Cardiac fibroblast (primary cell): ENCODE results near the gene CST7.

Experiments used
- DNase-seq, 2 donors: peaks; one replicate each; pipeline versions ENCODE4 v3.0.0 to v3.0.0-alpha.2; 2010; ENCODE audit warnings: low read depth in 2 of 2
- H3K4me3 ChIP-seq, 2 donors: replicated peaks in 1 of 2; 1 replicate in 1 of 2; 2 replicates in 1 of 2; pipeline ENCODE4 v1.5.1; 2011; ENCODE audit warnings: low read depth in 2 of 2, low read length in 2 of 2, mild to moderate bottlenecking in 2 of 2, moderate library complexity in 1 of 2
- TF ChIP-seq, protein P1 (sequence below): IDR thresholded peaks from one replicate; pipeline ENCODE4 v1.5.1; 2011; ENCODE audit warnings: low read depth, mild to moderate bottlenecking, low read length, inconsistent platforms

The CST7 gene

GRCh38 chr20:24980291-24981053, 31.4 kb downstream of the CST7 start:
- H3K4me3 ChIP-seq, result no peak overlapping the region
- TF ChIP-seq, protein P1, sequence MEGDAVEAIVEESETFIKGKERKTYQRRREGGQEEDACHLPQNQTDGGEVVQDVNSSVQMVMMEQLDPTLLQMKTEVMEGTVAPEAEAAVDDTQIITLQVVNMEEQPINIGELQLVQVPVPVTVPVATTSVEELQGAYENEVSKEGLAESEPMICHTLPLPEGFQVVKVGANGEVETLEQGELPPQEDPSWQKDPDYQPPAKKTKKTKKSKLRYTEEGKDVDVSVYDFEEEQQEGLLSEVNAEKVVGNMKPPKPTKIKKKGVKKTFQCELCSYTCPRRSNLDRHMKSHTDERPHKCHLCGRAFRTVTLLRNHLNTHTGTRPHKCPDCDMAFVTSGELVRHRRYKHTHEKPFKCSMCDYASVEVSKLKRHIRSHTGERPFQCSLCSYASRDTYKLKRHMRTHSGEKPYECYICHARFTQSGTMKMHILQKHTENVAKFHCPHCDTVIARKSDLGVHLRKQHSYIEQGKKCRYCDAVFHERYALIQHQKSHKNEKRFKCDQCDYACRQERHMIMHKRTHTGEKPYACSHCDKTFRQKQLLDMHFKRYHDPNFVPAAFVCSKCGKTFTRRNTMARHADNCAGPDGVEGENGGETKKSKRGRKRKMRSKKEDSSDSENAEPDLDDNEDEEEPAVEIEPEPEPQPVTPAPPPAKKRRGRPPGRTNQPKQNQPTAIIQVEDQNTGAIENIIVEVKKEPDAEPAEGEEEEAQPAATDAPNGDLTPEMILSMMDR, result no peak
- no peak for DNase-seq

GRCh38 chr20:24981282-24981681, 32.2 kb downstream of the CST7 start:
- no peak overlapping the region for H3K4me3 ChIP-seq
- TF ChIP-seq, protein P1, result no peak
- DNase-seq, result no peak

DNA sequence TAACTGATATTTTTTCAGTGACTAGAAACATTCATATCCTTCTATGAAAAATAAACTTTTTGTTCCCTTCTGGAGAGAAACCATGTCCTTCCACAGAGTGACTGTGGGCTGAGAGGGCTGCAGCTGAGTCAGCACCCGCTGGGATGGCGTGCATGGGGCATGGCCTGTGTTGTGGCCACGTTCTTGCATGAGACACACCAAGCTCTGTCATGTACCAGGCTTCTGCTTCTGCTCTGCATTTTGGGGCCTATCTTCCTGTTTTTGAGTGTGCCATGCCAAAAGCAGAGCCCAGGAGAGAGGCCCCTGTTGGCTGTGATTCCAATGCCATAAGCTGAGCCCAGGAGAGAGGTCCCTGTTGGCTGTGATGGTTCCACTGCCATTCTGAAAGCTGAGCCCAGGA, 32.7 kb downstream of the CST7 start:
- DNase-seq, result no peak

DNA sequence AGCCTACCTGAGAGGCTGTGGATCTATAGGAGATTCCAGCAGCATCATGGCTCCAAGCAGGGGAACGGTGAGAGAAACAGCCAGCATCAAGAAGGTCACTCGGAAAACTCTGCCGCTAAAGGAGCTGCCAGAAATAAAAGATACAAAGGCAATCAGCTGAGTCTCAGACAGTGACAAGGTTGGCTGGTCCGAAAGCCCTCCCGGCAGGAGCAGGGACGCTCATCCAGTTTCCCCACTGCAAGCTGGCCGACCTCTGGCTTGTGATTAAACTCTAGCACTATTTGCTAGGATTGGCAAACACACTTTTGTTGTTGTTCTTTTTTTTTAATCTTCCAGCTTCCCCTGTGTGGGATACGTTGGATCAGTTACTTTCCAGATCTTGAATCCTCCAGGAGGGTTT, 34.8 kb downstream of the CST7 start:
- no peak for DNase-seq
- TF ChIP-seq, protein P1, result no peak
- H3K4me3 ChIP-seq, result no peak overlapping the region

More for the DNA sequence above, 32.7 kb downstream of the CST7 start:
- H3K4me3 ChIP-seq, result no peak overlapping the region
- TF ChIP-seq, protein P1, result no peak

DNA sequence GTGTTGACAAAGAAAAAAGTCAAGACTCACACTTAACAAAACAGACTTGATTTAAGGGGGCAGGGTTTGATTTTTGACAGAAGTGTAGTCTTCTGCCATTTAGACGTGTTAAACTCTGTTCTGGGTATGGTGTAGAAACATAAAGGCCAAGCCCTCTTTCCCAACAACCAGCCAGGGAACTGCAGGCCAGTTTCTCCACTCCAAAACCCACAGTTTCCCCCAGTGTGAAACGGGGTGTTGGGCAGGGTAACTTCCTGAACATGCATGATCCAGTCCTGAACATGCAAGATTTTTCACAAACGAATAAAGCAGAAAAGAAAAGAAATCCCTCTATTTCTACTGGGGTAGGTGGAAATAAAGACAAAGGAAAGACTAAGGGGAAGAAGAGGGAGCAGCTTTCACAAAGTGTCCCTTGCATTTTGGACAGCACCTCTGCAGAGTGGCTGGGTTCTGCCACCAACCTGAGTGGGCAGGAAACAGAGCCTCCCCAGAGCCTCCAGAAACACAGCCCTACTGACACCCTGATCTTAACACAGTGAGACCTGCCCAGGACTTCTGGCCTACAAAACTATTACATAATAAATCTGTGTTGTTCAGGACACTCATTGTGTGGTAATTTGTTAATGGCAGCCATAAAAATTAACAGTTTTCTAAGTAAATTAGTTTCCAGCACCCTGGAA, 36.0 kb downstream of the CST7 start:
- DNase-seq, result no peak
- TF ChIP-seq, protein P1, result no peak
- H3K4me3 ChIP-seq, result no peak overlapping the region

- DNase-seq, result no peak
- TF ChIP-seq, protein P1, result no peak
- H3K4me3 ChIP-seq, result no peak overlapping the region
Measured at GRCh38 chr20:24985802-24986201, 36.7 kb downstream of the CST7 start.
